Measurements from ENCODE around the gene AATF.

Gene AATF

GRCh38 chr17:36989173-36989572 is 40.4 kb downstream of the AATF start:
- no CpG with 5 or more reads among the region's 6 CpGs for WGBS (ENCODE audit: extremely low coverage, insufficient coverage, insufficient read length)
- no peak overlapping the region for H3K4ac ChIP-seq (ENCODE audit: low read depth, low read length)
- no peak overlapping the region for H2BK12ac ChIP-seq (ENCODE audit: low read length)
- H2AK5ac ChIP-seq (ENCODE audit: low read length) = no peak overlapping the region
- H2BK120ac ChIP-seq (ENCODE audit: insufficient read depth, low read length, poor library complexity) = no peak overlapping the region
- no peak for DNase-seq
- H3K4me2 ChIP-seq (ENCODE audit: low read length) = no peak overlapping the region
- no peak overlapping the region for H4K12ac ChIP-seq (ENCODE audit: low read depth, low read length)
- peaks cover 10 to 13% of the 10 kb centered on the region in 2 experiments for H3K36me3 ChIP-seq (ENCODE audit: control insufficient read depth in 1 of 2, insufficient read depth in 2 of 2, low read length in 2 of 2)
- H3K27me3 ChIP-seq (ENCODE audit: insufficient read depth, low read length) = no peaks in the 10 kb centered on the region
- H3K18ac ChIP-seq (ENCODE audit: low read length) = no peak overlapping the region
- H3K23ac ChIP-seq (ENCODE audit: low read length) = no peak overlapping the region
- H3K9ac ChIP-seq (ENCODE audit: low read length) = no peak overlapping the region
- H4K8ac ChIP-seq (ENCODE audit: low read depth, low read length) = no peak overlapping the region
- H2BK5ac ChIP-seq (ENCODE audit: low read depth, low read length, poor library complexity) = no peak overlapping the region
- H2AFZ ChIP-seq (ENCODE audit: insufficient read depth, low read length, poor library complexity) = no peak overlapping the region
- H3K27ac ChIP-seq (ENCODE audit: low read depth, low read length) = no peak overlapping the region
- no peaks in the 10 kb centered on the region for H3K4me1 ChIP-seq (ENCODE audit: control insufficient read depth in 1 of 2, insufficient read depth in 2 of 2, low read length in 2 of 2)
- no peaks in the 10 kb centered on the region for H3K9me3 ChIP-seq (ENCODE audit: insufficient read depth, low read depth, low read length)
- H3K79me2 ChIP-seq (ENCODE audit: control insufficient read depth, insufficient read depth, low read length, poor library complexity) = no peaks in the 10 kb centered on the region
- no peak overlapping the region for H3K14ac ChIP-seq (ENCODE audit: low read length)
- H3K79me1 ChIP-seq (ENCODE audit: low read length) = no peaks in the 10 kb centered on the region
- H4K91ac ChIP-seq (ENCODE audit: low read depth, low read length) = no peak overlapping the region
- no peak overlapping the region for H3K4me3 ChIP-seq (ENCODE audit: low read depth, low read length)

- Histone ChIP-seq H3K18ac (ENCODE audit: low read length) (no peak overlapping the region), H3K79me1 (ENCODE audit: low read length) (no peaks in the 10 kb centered on the region), H2BK5ac (ENCODE audit: low read depth, low read length, poor library complexity) (no peak overlapping the region), H4K12ac (ENCODE audit: low read depth, low read length) (no peak overlapping the region), H2AFZ (ENCODE audit: insufficient read depth, low read length, poor library complexity) (no peak overlapping the region), H3K4ac (ENCODE audit: low read depth, low read length) (no peak overlapping the region), H2AK5ac (ENCODE audit: low read length) (no peak overlapping the region), H4K8ac (ENCODE audit: low read depth, low read length) (no peak overlapping the region), H3K4me3 (ENCODE audit: low read depth, low read length) (no peak overlapping the region), H3K27ac (ENCODE audit: low read depth, low read length) (no peak overlapping the region), H3K4me2 (ENCODE audit: low read length) (no peak overlapping the region), H3K27me3 (ENCODE audit: insufficient read depth, low read length) (no peaks in the 10 kb centered on the region), H3K9me3 (ENCODE audit: insufficient read depth, low read depth, low read length) (no peaks in the 10 kb centered on the region), H3K79me2 (ENCODE audit: control insufficient read depth, insufficient read depth, low read length, poor library complexity) (no peaks in the 10 kb centered on the region), H3K14ac (ENCODE audit: low read length) (no peak overlapping the region), H3K36me3 (ENCODE audit: control insufficient read depth in 1 of 2, insufficient read depth in 2 of 2, low read length in 2 of 2) (peaks cover 15 to 21% of the 10 kb centered on the region in 2 experiments), H4K91ac (ENCODE audit: low read depth, low read length) (no peak overlapping the region), H2BK12ac (ENCODE audit: low read length) (no peak overlapping the region), H2BK120ac (ENCODE audit: insufficient read depth, low read length, poor library complexity) (no peak overlapping the region), H3K9ac (ENCODE audit: low read length) (peak overlapping the region; percentile 66), H3K23ac (ENCODE audit: low read length) (no peak overlapping the region), H3K4me1 (ENCODE audit: control insufficient read depth in 1 of 2, insufficient read depth in 2 of 2, low read length in 2 of 2) (no peaks in the 10 kb centered on the region)
- DNase-seq = no peak
- WGBS (ENCODE audit: extremely low coverage, insufficient coverage, insufficient read length) = no CpG with 5 or more reads among the region's 2 CpGs
Measured at GRCh38 chr17:36992701-36993100, 43.9 kb downstream of the AATF start.

- Histone ChIP-seq H3K9me3 (ENCODE audit: insufficient read depth, low read depth, low read length) (no peaks in the 10 kb centered on the region), H2BK5ac (ENCODE audit: low read depth, low read length, poor library complexity) (no peak overlapping the region), H2BK12ac (ENCODE audit: low read length) (no peak overlapping the region), H3K27ac (ENCODE audit: low read depth, low read length) (no peak overlapping the region), H3K23ac (ENCODE audit: low read length) (no peak overlapping the region), H2AK5ac (ENCODE audit: low read length) (no peak overlapping the region), H3K79me1 (ENCODE audit: low read length) (no peaks in the 10 kb centered on the region), H2BK120ac (ENCODE audit: insufficient read depth, low read length, poor library complexity) (no peak overlapping the region), H3K4me3 (ENCODE audit: low read depth, low read length) (no peak overlapping the region), H3K4me2 (ENCODE audit: low read length) (no peak overlapping the region), H3K36me3 (ENCODE audit: control insufficient read depth in 1 of 2, insufficient read depth in 2 of 2, low read length in 2 of 2) (peaks cover 13 to 21% of the 10 kb centered on the region in 2 experiments), H2AFZ (ENCODE audit: insufficient read depth, low read length, poor library complexity) (no peak overlapping the region), H3K4me1 (ENCODE audit: control insufficient read depth in 1 of 2, insufficient read depth in 2 of 2, low read length in 2 of 2) (no peaks in the 10 kb centered on the region), H4K8ac (ENCODE audit: low read depth, low read length) (no peak overlapping the region), H3K4ac (ENCODE audit: low read depth, low read length) (no peak overlapping the region), H3K9ac (ENCODE audit: low read length) (no peak overlapping the region), H3K18ac (ENCODE audit: low read length) (no peak overlapping the region), H4K91ac (ENCODE audit: low read depth, low read length) (no peak overlapping the region), H3K14ac (ENCODE audit: low read length) (no peak overlapping the region), H3K79me2 (ENCODE audit: control insufficient read depth, insufficient read depth, low read length, poor library complexity) (no peaks in the 10 kb centered on the region), H4K12ac (ENCODE audit: low read depth, low read length) (no peak overlapping the region), H3K27me3 (ENCODE audit: insufficient read depth, low read length) (no peaks in the 10 kb centered on the region)
- DNase-seq = no peak
Measured at GRCh38 chr17:36993227-36993626, 44.5 kb downstream of the AATF start.

DNA sequence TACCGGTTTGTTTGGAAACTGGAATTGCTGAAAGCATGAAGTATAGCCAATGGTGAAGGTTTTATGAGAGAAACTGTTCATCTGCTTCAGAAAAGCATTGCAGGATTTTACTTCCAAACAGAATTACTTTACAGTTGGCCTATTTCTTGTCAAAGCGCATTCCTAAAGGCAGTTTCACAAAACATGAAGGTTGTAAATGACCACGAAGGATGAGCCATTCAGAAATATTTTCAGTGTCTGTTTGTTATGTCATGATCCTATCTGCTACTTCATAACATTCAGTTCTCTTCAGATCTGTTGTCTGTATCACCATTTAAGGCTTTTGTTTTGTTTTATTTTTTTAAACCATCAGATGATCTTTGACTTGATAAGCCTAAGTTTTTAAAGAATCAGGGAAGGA is 45.7 kb downstream of the AATF start:
- no peak overlapping the region for H3K4ac ChIP-seq (ENCODE audit: low read depth, low read length)

More for the DNA sequence above, 45.7 kb downstream of the AATF start:
- H3K9ac ChIP-seq (ENCODE audit: low read length) = no peak overlapping the region
- peaks cover 11 to 14% of the 10 kb centered on the region in 2 experiments for H3K36me3 ChIP-seq (ENCODE audit: control insufficient read depth in 1 of 2, insufficient read depth in 2 of 2, low read length in 2 of 2)
- H3K27me3 ChIP-seq (ENCODE audit: insufficient read depth, low read length) = no peaks in the 10 kb centered on the region
- no peak overlapping the region for H2AFZ ChIP-seq (ENCODE audit: insufficient read depth, low read length, poor library complexity)
- peak; percentile 10 to 65 for DNase-seq
- no peak overlapping the region for H4K12ac ChIP-seq (ENCODE audit: low read depth, low read length)
- H3K23ac ChIP-seq (ENCODE audit: low read length) = no peak overlapping the region
- no peaks in the 10 kb centered on the region for H3K79me1 ChIP-seq (ENCODE audit: low read length)
- no peaks in the 10 kb centered on the region for H3K79me2 ChIP-seq (ENCODE audit: control insufficient read depth, insufficient read depth, low read length, poor library complexity)
- H3K4me1 ChIP-seq (ENCODE audit: control insufficient read depth in 1 of 2, insufficient read depth in 2 of 2, low read length in 2 of 2) = no peaks in the 10 kb centered on the region
- no peak overlapping the region for H2AK5ac ChIP-seq (ENCODE audit: low read length)
- no peak overlapping the region for H3K4me3 ChIP-seq (ENCODE audit: low read depth, low read length)
- no CpG with 5 or more reads among the region's 3 CpGs for WGBS (ENCODE audit: extremely low coverage, insufficient coverage, insufficient read length)
- no peak overlapping the region for H2BK120ac ChIP-seq (ENCODE audit: insufficient read depth, low read length, poor library complexity)
- no peak overlapping the region for H3K14ac ChIP-seq (ENCODE audit: low read length)
- no peak overlapping the region for H3K18ac ChIP-seq (ENCODE audit: low read length)
- H3K9me3 ChIP-seq (ENCODE audit: insufficient read depth, low read depth, low read length) = no peaks in the 10 kb centered on the region
- H2BK12ac ChIP-seq (ENCODE audit: low read length) = no peak overlapping the region
- H4K8ac ChIP-seq (ENCODE audit: low read depth, low read length) = no peak overlapping the region
- no peak overlapping the region for H3K27ac ChIP-seq (ENCODE audit: low read depth, low read length)
- no peak overlapping the region for H4K91ac ChIP-seq (ENCODE audit: low read depth, low read length)
- no peak overlapping the region for H2BK5ac ChIP-seq (ENCODE audit: low read depth, low read length, poor library complexity)
- H3K4me2 ChIP-seq (ENCODE audit: low read length) = no peak overlapping the region

Data from trophoblast cell (in vitro differentiated cells and primary cell).